GM19397 (cell line): ENCODE results near the gene LIMS2.

ENCODE experiments used
- ATAC-seq: cut with Tn5 transposase; IDR thresholded peaks from one replicate; pipeline ENCODE4 v1.9.1; 2021; ENCODE audit warnings: mild to moderate bottlenecking, moderate library complexity; ENCODE audit not compliant: unreplicated experiment

Gene LIMS2

GRCh38 chr2:127635380-127636237, 39.7 kb downstream of the LIMS2 start:
- no peak for ATAC-seq

GRCh38 chr2:127634626-127635379, 40.5 kb downstream of the LIMS2 start:
- ATAC-seq, result no peak

GRCh38 chr2:127634066-127634617, 41.2 kb downstream of the LIMS2 start:
- ATAC-seq, result no peak

- no peak for ATAC-seq
Measured at GRCh38 chr2:127633556-127634065, 41.7 kb downstream of the LIMS2 start.

- no peak for ATAC-seq
Measured at GRCh38 chr2:127632592-127633489, 42.5 kb downstream of the LIMS2 start.

- ATAC-seq, result no peak
Measured at GRCh38 chr2:127631997-127632581, 43.2 kb downstream of the LIMS2 start.

- no peak for ATAC-seq
Measured at GRCh38 chr2:127631541-127631996, 43.8 kb downstream of the LIMS2 start.

GRCh38 chr2:127630864-127631540, 44.3 kb downstream of the LIMS2 start:
- ATAC-seq, result no peak

- no peak for ATAC-seq
Measured at GRCh38 chr2:127630096-127630863, 45.0 kb downstream of the LIMS2 start.

GRCh38 chr2:127629637-127630036, 45.7 kb downstream of the LIMS2 start:
- no peak for ATAC-seq

- no peak for ATAC-seq
Measured at GRCh38 chr2:127628767-127629614, 46.3 kb downstream of the LIMS2 start.

GRCh38 chr2:127627740-127628571, 47.4 kb downstream of the LIMS2 start:
- ATAC-seq, result no peak

GRCh38 chr2:127626917-127627739, 48.2 kb downstream of the LIMS2 start:
- ATAC-seq, result no peak

- no peak for ATAC-seq
Measured at GRCh38 chr2:127626175-127626574, 49.2 kb downstream of the LIMS2 start.

- ATAC-seq, result no peak
Measured at GRCh38 chr2:127625572-127625951, 49.8 kb downstream of the LIMS2 start.
